ENCODE data around the gene SERPINB7.

Gene SERPINB7

GRCh38 chr18:63843008-63843407 is 67.8 kb downstream of the SERPINB7 start:
- peak; percentile 99 for FAIRE-seq

GRCh38 chr18:63844254-63844653 is 69.0 kb downstream of the SERPINB7 start:
- TF ChIP-seq CTCF (IDR thresholded peaks at IDR 0.05; ENCODE audit: insufficient read depth, missing control alignments): peak; percentile 18
- peak; percentile 100 for FAIRE-seq
- DNase-seq (ENCODE audit: insufficient read length, low spot score): no peak

More at GRCh38 chr18:63843008-63843407, 67.8 kb downstream of the SERPINB7 start:
- TF ChIP-seq CTCF (IDR thresholded peaks at IDR 0.05; ENCODE audit: insufficient read depth, missing control alignments): no peak
- no peak for DNase-seq (ENCODE audit: insufficient read length, low spot score)

- peak; percentile 59 for TF ChIP-seq CTCF (IDR thresholded peaks at IDR 0.05; ENCODE audit: insufficient read depth, missing control alignments)
- DNase-seq (ENCODE audit: insufficient read length, low spot score) (no peak), FAIRE-seq (no peak)
These were observed 72.9 kb downstream of the SERPINB7 start for GRCh38 chr18:63848159-63848558.

- FAIRE-seq: no peak
- no peak for DNase-seq (ENCODE audit: insufficient read length, low spot score)
- peak; percentile 19 for TF ChIP-seq CTCF (IDR thresholded peaks at IDR 0.05; ENCODE audit: insufficient read depth, missing control alignments)
These were observed 74.8 kb downstream of the SERPINB7 start for GRCh38 chr18:63850020-63850419.

GRCh38 chr18:63850636-63851035 is 75.4 kb downstream of the SERPINB7 start:
- FAIRE-seq (no peak), DNase-seq (ENCODE audit: insufficient read length, low spot score) (no peak)
- no peak for TF ChIP-seq CTCF (IDR thresholded peaks at IDR 0.05; ENCODE audit: insufficient read depth, missing control alignments)

All from D721Med (cell line).